Activated CD4-positive, alpha-beta T cell treated with anti-CD3 and anti-CD28 coated beads, Interleukin-10, Interleukin-2, amounts not matched to agents 100 ng/mL and 50 ng/mL, durations not matched to agents 16 hours and 8 hours (primary cell): Measurements from ENCODE around the gene RAB43.
"Not testable (repeated sequence)": the region's sequence is repeated elsewhere in the genome, so short reads cannot be mapped to it uniquely, and the experiment has no call there.

Source experiments
- DNase-seq: peaks from one replicate; pipeline ENCODE4 v3.0.0-alpha.2; 2020

Gene RAB43

GRCh38 chr3:129087904-129088303 is 33.7 kb downstream of the RAB43 start:
- not testable (repeated sequence) for DNase-seq

- no peak for DNase-seq
Measured at GRCh38 chr3:129087138-129087702, 34.4 kb downstream of the RAB43 start.

GRCh38 chr3:129085818-129086217 is 35.8 kb downstream of the RAB43 start:
- no peak for DNase-seq

GRCh38 chr3:129085165-129085715 is 36.4 kb downstream of the RAB43 start:
- no peak for DNase-seq

GRCh38 chr3:129084501-129084900 is 37.1 kb downstream of the RAB43 start:
- no peak for DNase-seq

GRCh38 chr3:129082026-129082425 is 39.6 kb downstream of the RAB43 start:
- DNase-seq, result no peak

GRCh38 chr3:129081503-129081902 is 40.1 kb downstream of the RAB43 start:
- no peak for DNase-seq

- no peak for DNase-seq
Measured at GRCh38 chr3:129078510-129078909, 43.1 kb downstream of the RAB43 start.

GRCh38 chr3:129077222-129077621 is 44.4 kb downstream of the RAB43 start:
- no peak for DNase-seq

GRCh38 chr3:129070086-129070885 is 51.3 kb downstream of the RAB43 start:
- no peak for DNase-seq

- not testable (repeated sequence) for DNase-seq
Measured at GRCh38 chr3:129069313-129070085, 52.1 kb downstream of the RAB43 start.

- no peak for DNase-seq
Measured at GRCh38 chr3:129068291-129068886, 53.2 kb downstream of the RAB43 start.

GRCh38 chr3:129067719-129068118 is 53.9 kb downstream of the RAB43 start:
- peak; percentile 18 for DNase-seq

GRCh38 chr3:129065720-129066073 is 55.9 kb downstream of the RAB43 start:
- no peak for DNase-seq

- no peak for DNase-seq
Measured at GRCh38 chr3:129065016-129065719, 56.4 kb downstream of the RAB43 start.

GRCh38 chr3:129063841-129064482 is 57.6 kb downstream of the RAB43 start:
- DNase-seq, result no peak

- DNase-seq, result no peak
Measured at GRCh38 chr3:129063091-129063640, 58.4 kb downstream of the RAB43 start.

GRCh38 chr3:129061888-129062834 is 59.4 kb downstream of the RAB43 start:
- DNase-seq, result no peak

- DNase-seq, result no peak
Measured at GRCh38 chr3:129061023-129061887, 60.3 kb downstream of the RAB43 start.
